GM18867 (cell line): Measurements from ENCODE around the gene MATK.
A peak's percentile ranks its signal among the peaks of the same experiment; 100 is the strongest.
"Not testable (repeated sequence)": the region's sequence is repeated elsewhere in the genome, so short reads cannot be mapped to it uniquely, and the experiment has no call there.

ENCODE experiments used
- ATAC-seq: cut with Tn5 transposase; IDR thresholded peaks from one replicate; pipeline ENCODE4 v1.9.1; 2021; ENCODE audit warnings: mild to moderate bottlenecking, moderate library complexity; ENCODE audit not compliant: unreplicated experiment

MATK gene

DNA sequence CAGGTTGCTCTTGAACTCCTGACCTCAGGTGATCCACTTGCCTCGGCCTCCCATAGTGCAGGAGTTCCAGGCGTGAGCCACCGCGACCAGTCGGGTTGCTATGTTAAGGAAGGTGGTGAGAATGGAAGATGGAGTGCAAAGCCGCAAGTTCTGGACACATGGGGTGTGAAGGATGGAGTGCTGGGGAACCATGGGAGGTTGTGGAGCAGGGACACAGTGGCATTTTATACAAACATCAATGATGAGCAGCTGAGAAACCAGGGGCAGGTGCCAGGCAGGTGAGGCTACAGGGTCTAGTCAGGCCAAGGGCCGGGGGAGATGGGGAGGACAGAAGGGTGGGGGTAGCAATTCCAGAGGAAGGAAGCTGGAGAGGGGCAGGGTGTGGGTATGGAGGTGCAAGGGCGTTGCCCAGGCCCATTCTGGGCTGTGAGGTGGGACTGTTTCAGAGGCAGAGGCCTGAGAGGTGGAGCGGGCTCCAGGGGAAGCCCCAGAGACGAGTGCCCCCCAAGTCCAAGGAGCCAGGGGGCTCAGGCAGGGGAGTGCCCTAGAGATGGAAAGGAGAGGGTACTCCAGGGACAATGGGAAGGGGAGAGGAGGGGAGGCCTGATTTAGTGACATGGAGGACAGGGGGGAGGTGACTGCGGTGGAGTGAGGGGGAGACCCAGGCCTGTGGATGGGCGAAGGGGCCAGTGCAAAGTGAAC, 12.2 kb downstream of the MATK start:
- no peak for ATAC-seq

- ATAC-seq: no peak
Measured at GRCh38 chr19:3771906-3772455, 14.2 kb downstream of the MATK start, which contains the start of gene RAX2. TSS of gene RAX2 (minus strand) at chr19:3772228. CDS start at chr19:3771742, 486 bp downstream.

- ATAC-seq: no peak
Measured at GRCh38 chr19:3771000-3771905, 14.9 kb downstream of the MATK start.

DNA sequence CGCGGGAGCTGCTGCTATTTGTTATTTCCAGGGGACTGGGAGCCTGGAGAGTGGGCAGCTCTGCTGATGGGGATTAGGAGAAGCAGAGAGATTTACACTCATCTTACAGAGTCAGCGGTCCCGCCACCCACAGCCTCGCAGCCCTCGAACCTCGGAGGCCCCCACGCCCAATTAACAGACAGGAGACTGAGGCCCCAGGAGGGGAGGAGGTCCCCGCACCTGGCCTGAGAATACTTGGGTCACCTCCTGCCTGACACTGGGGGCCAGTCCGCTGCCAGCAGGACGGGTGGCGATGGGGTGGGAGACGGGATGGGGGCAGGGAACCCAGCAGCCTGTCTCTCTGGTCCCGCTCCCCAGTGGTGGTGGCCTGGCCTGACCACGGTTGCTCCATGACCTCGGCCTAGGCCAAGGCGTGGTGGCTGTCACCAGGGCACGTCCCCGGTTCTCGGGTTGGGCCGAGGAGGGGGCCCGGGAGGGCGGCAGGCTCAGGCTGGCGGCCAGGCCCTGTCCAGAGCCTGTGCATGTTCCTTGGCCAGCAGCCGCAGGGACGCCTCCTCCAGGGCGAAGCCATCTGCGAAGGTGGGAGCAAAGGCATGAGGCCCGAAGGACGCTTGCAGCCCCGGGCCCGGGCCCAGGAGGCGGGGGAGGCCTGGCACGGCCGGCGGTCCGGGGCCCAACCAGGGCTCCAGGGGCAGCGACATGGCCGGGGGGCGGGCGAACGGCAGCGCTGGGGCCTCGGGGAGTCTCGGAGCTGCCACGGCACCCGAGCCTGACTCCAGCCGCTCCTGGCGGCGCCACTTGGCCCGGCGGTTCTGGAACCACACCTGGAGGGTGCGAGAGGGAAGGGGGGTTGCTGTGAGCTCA, 15.8 kb downstream of the MATK start:
- no peak for ATAC-seq

GRCh38 chr19:3769494-3769893, 16.7 kb downstream of the MATK start:
- ATAC-seq: no peak

GRCh38 chr19:3768748-3769099, 17.5 kb downstream of the MATK start:
- ATAC-seq: no peak

DNA sequence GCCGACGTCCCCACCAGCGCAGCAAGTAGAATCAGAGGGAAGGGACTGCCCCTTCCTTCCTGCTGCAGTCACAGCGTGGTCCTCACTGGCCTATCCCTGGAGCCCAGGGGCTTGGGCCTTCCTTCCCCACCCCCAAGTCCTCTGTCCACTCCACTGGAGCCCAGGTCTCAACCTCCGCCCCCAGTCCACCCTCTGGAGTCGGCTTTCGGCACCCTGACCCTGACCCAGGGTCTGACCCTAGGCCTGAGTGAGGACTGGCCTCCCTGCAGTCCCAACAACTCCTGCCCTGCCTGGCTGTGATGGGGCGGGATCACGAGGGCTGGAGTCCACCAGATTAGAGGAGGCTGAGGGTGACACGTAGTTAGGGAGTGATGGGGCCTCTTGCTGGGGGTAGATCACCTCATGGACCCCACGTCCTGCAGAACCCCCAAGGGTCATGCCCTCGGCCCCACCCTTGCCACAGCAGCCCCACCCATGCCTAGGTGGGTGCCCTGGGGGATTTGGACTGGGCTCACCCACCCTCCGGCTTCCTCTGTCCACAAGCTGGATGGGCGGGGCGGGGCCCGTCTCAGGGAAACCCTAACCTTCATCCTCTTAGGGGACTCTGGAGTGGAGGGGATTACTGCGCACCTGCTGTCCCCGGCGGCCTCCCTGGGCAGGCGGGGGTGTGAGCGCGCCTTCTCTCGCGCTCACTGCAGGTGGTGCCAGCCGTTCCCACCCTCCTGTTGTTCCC, 18.0 kb downstream of the MATK start:
- ATAC-seq: no peak

DNA sequence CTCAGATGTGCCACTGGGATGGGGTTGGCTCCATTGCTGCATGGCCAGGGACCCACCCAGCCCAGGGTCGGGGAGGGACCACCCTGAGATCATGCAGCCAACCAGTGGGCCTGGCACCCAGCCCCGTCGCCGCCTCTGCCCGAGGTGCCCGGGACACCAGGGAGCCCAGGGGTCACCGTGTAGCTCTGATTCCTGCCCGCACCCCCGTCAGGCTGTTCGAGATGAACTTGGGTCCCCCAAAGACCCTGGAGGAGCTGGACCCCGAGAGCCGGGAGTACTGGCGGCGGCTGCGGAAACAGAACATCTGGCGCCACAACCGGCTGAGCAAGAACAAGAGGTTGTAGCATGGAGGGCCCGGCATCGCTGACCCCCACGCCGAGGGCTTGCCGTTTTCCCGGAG, 19.1 kb downstream of the MATK start:
- no peak for ATAC-seq

- ATAC-seq: no peak
Measured at GRCh38 chr19:3766520-3766919, 19.7 kb downstream of the MATK start.

GRCh38 chr19:3765757-3766156, 20.4 kb downstream of the MATK start:
- not testable (repeated sequence) for ATAC-seq

- no peak for ATAC-seq
Measured at GRCh38 chr19:3765121-3765520, 21.1 kb downstream of the MATK start.

DNA sequence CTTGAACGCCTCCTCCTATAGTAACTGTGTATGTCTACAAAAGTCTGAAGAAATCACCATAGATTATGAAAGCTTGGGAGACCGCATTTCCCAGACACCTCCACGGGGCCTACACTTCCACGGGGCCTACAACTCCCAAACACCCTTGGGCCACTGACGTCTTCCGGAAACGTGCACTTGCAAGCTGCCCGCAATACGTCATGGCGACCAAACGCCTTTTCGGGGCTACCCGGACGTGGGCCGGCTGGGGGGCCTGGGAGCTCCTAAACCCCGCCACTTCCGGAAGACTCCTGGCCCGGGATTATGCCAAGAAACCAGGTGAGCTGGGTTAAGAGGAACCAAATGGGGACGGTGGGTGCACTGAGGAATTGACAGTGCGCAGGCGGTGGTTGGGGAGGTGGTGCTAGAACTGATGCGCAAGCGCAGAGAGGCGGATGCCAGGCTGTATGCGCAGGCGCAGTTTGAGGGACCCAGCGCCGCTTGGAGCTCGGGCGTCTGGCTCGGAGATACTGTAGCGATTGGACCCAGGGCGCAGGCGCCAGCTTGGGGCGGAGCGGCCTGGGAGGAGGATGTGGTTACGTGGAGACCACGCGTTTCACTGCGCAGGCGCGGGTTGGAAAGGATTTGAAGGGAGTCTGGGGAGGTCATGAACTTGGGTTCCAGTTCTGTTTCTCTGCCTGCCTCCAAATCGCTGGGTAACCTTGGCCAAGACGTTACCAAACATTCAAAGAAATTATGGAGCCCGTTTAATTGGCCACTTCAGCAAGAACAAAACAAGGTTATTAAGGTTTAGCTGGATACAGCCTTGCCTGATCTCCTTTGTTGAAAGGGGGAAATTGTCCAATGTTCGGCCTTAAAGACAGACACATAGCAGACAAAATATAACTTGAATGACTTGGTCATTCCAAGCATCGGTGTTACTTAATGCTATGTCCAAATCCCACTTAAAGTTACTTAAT, 23.4 kb downstream of the MATK start, which contains the start of gene MRPL54:
Gene MRPL54, plus strand, starts transcription at position 182 of the 959 bp plus-strand sequence. Its CDS starts 19 bp downstream, at position 201.
- ATAC-seq: peak; percentile 71

- ATAC-seq: no peak
Measured at GRCh38 chr19:3762130-3762473, 24.1 kb downstream of the MATK start.

DNA sequence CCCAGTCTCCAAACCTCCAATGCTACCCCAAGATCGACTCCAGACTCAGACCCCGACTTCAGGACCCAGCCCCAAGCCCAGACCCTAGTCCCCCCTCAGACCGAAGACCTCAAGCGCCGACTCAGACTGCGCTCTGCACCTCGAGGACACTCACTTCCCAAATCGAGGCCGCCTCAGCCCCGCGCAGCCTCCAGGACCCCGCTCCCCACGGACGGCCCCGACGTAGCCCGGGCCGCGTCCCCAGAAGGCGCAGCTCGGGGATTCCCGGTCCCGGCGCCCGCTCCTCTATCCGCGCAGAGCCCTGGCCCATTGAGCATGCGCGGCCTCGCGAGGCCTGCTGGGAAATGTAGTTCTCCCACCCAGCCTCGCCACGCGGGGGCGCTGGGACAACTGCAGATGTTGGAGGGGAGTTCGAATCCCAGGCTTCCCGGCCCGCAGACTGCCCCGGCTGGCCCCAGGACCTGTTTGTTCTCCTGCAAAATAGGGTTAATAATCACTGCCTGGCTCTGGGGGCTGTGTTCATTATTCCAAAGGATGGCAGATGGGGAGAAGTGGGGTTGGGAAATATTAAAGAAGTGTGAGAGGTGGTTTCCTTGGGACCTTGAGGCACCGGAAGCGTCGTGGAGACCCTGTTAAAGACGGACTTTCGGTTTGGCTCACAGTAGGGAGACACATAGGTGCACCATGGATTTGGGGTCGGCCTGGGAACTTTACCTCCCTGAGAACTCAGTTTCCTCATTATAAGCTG, 24.6 kb downstream of the MATK start, which contains the start of gene APBA3:
Gene APBA3, minus strand, starts transcription at position 311 of the 748 bp plus-strand sequence. CDS start 1,428 bp downstream, outside the sequence.
- peak; percentile 59 for ATAC-seq

- no peak for ATAC-seq
Measured at GRCh38 chr19:3760871-3761361, 25.3 kb downstream of the MATK start.

DNA sequence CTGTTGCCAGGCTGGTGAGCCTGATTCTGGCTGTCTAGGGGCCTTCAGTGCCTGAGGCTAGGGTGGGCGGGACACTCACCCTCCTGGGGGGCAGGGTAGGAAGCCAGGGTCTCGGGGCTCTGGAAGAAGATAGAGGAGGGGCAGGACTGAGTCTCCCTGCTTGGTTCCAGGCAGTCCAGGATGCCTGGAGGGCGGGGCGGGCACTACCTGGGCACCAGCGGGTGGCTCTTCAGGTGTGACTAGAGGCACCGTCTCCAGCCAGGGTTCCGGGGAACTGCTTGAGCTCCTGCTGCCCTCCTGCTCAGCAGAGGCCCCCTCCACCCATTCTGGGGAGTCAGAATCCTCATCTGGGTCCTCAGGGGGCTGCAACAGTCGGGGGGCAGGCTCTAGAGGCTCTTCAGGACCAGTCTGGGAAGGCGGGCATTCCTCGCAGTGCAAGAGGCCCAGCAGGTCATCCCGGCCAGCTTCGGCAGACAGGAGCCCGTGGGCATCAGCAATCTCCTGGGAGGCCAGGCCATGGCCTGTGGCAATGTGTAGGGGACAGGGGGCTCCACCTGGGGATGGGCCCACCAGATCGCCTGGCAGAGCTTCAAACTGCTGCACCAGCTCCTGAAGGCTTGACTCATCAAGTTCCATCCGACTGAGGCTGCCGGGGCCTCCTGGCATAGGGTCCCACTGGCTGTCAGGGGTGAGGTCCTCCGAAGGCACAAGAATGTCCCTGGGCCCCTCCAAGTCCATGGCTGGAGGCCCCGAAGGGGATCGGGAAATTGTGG, 26.5 kb downstream of the MATK start:
- ATAC-seq: no peak

- not testable (repeated sequence) for ATAC-seq
Measured at GRCh38 chr19:3758297-3758696, 27.9 kb downstream of the MATK start.
